Uterus (tissue), 4 donors: Measurements from ENCODE around the gene SRXN1. TPM values are rescaled to one million over a fixed set of nuclear protein-coding genes. Genes with fewer than 3 reads are reported as not detected.

Experiments
- DNase-seq, 2 donors: peaks; one replicate each; pipeline ENCODE4 v3.0.0-alpha.2; 2019 to 2020
- H3K27ac ChIP-seq, 2 donors: fragments of 200-600 bp; sonication (generic); 1 replicate in 1 of 2; 2 replicates in 1 of 2; pipeline ENCODE4 v1.5.1; 2016 to 2018
- H3K27me3 ChIP-seq, 2 donors: fragments of 200-600 bp; sonication (generic); one replicate each; pipeline ENCODE4 v1.5.1; 2018 to 2019; ENCODE audit warnings: control low read depth in 1 of 2
- H3K36me3 ChIP-seq, 2 donors: fragments of 200-600 bp; sonication (generic); one replicate each; pipeline ENCODE4 v1.5.1; 2019; ENCODE audit warnings: control low read depth in 1 of 2
- H3K4me1 ChIP-seq, 2 donors: fragments of 200-600 bp; sonication (generic); one replicate each; pipeline ENCODE4 v1.5.1; 2018 to 2019; ENCODE audit warnings: control low read depth in 1 of 2
- H3K4me3 ChIP-seq, 2 donors: fragments of 200-600 bp; sonication (generic); 1 replicate in 1 of 2; 2 replicates in 1 of 2; pipeline ENCODE4 v1.5.1; 2018 to 2019; ENCODE audit warnings: mild to moderate bottlenecking in 1 of 2
- H3K9me3 ChIP-seq, 2 donors: fragments of 200-600 bp; sonication (generic); one replicate each; pipeline ENCODE4 v1.5.1; 2019; ENCODE audit warnings: control low read depth in 1 of 2
- CTCF ChIP-seq, 4 experiments: fragments of 200-600 bp in 2 of 4; fragments of 450-650 bp in 2 of 4; sonication (generic) in 2 of 4; IDR thresholded peaks; one replicate each; pipeline ENCODE4 v1.5.1; 2016 to 2019; ENCODE audit warnings: antibody characterized with exemption in 4 of 4, mild to moderate bottlenecking in 2 of 4, moderate library complexity in 1 of 4
- POLR2A ChIP-seq, 2 donors: fragments of 450-650 bp; IDR thresholded peaks; one replicate each; pipeline ENCODE4 v1.6.1; 2016; ENCODE audit warnings: antibody characterized with exemption in 2 of 2, mild to moderate bottlenecking in 1 of 2, moderate library complexity in 1 of 2
- intact Hi-C: fragments of 100-400 bp; cut with DNase I; formaldehyde crosslinking; loops from one replicate; pipeline ENCODE4 v1.15.1; 2023; ENCODE audit warnings: low total_unique reads
- total RNA-seq, 4 donors: library from RNA; depleted of rRNA in 3 of 4; stranded (reverse); fragments of >200 nt in 3 of 4; gene quantifications; one replicate each; pipeline versions ENCODE4 v1.1.0 to v1.2.4, GENCODE V29; 2014 to 2023
- donor health status: DM: yes; HTN: yes; CAD: no.

SRXN1 gene
- total RNA-seq, 4 donors from 2014 or later: 6.1 to 33.2 (median 16.6) TPM

DNA sequence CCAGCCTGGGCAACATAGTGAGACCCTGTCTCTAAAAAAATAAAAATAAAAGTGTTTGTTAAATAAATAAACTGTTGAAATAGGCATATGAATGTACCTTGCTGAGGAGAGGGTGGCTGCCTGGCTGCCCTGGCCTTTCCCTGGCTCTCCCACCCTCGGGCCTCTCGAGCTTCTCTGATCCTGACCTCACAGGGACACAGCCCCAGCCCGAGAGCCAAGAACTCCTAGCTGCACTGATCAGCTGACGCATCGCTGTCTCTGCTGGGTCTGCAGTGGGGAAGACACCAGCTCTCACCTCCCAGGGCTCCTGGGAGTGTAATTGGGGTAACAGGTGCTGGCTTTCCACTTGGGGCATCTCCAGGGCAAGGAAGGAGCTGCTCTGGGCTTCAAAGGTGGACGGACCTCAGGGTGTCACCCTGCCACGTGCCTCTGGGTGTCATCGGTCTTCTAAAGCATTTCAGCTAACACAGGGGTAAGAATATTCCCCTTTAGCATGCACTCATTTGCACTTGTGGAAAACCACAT lies 49.8 kb downstream of the SRXN1 start:
- Histone ChIP-seq H3K27ac (no peak overlapping the region), H3K27me3 (no peaks in the 10 kb centered on the region), H3K4me1 (no peaks in the 10 kb centered on the region), H3K4me3 (no peak overlapping the region), H3K9me3 (no peaks in the 10 kb centered on the region), H3K36me3 (no peaks in the 10 kb centered on the region)
- no peak for TF ChIP-seq POLR2A (IDR thresholded peaks at IDR 0.05)
- no peak for DNase-seq
- intact Hi-C loops: no loop called here

GRCh38 chr20:602111-602970 lies 50.7 kb downstream of the SRXN1 start:
- no peak for DNase-seq
- Histone ChIP-seq H3K27me3 (no peaks in the 10 kb centered on the region), H3K9me3 (no peaks in the 10 kb centered on the region), H3K4me3 (no peak overlapping the region), H3K36me3 (no peaks in the 10 kb centered on the region), H3K27ac (no peak overlapping the region), H3K4me1 (no peaks in the 10 kb centered on the region)
- intact Hi-C loops: no loop called here
- no peak for TF ChIP-seq POLR2A (IDR thresholded peaks at IDR 0.05)
- TF ChIP-seq CTCF (IDR thresholded peaks at IDR 0.05): no peak

- no peaks in the 10 kb centered on the region for H3K9me3 ChIP-seq
- no peak overlapping the region for H3K4me3 ChIP-seq
- TF ChIP-seq POLR2A (IDR thresholded peaks at IDR 0.05) (no peak), CTCF (IDR thresholded peaks at IDR 0.05) (no peak)
- no peak overlapping the region for H3K27ac ChIP-seq
- intact Hi-C loops: no loop called here
- no peak for DNase-seq
- no peaks in the 10 kb centered on the region for H3K4me1 ChIP-seq
- no peaks in the 10 kb centered on the region for H3K36me3 ChIP-seq
- no peaks in the 10 kb centered on the region for H3K27me3 ChIP-seq
These were observed 52.3 kb downstream of the SRXN1 start for GRCh38 chr20:600736-601135.

DNA sequence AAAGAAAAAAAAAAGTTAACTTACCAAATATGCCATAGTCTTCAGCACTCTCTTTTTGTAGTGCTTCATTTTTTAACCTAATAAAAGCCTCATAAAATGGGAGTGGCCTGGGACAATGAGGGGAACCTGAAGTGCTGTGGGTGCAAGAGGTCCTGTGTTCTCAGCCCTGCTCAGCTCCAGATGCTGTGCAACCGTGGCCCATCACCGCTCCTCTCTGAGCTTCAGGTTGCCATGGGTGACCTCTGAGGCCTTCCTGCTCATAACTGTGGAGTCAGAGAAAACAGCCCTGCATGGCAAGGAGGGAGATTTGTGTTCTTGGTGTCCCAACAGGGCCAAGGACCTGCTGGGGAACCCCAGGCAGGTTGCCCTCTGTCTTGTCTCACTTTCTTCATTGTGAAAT lies 52.9 kb downstream of the SRXN1 start:
- TF ChIP-seq POLR2A (IDR thresholded peaks at IDR 0.05): no peak
- TF ChIP-seq CTCF (IDR thresholded peaks at IDR 0.05): no peak
- H3K4me1 ChIP-seq: no peaks in the 10 kb centered on the region
- no peaks in the 10 kb centered on the region for H3K9me3 ChIP-seq
- no peak overlapping the region for H3K27ac ChIP-seq
- H3K36me3 ChIP-seq: no peaks in the 10 kb centered on the region
- DNase-seq: no peak
- no peaks in the 10 kb centered on the region for H3K27me3 ChIP-seq
- no peak overlapping the region for H3K4me3 ChIP-seq
- intact Hi-C loops: no loop called here

GRCh38 chr20:598133-598850 lies 54.7 kb downstream of the SRXN1 start:
- no peaks in the 10 kb centered on the region for H3K9me3 ChIP-seq
- no peak overlapping the region for H3K27ac ChIP-seq
- no peaks in the 10 kb centered on the region for H3K27me3 ChIP-seq
- intact Hi-C loops: no loop called here
- no peaks in the 10 kb centered on the region for H3K4me1 ChIP-seq
- no peak for DNase-seq
- no peak overlapping the region for H3K4me3 ChIP-seq
- no peak for TF ChIP-seq POLR2A (IDR thresholded peaks at IDR 0.05)
- no peak for TF ChIP-seq CTCF (IDR thresholded peaks at IDR 0.05)
- H3K36me3 ChIP-seq: no peaks in the 10 kb centered on the region
